K562 (cell line): ENCODE results near the gene PRMT2. TPM values are rescaled to one million over a fixed set of nuclear protein-coding genes. Genes with fewer than 3 reads are reported as not detected.

ENCODE experiments used
- RFX1 ChIP-seq: fragments of 450-650 bp; IDR thresholded peaks from 2 replicates; pipeline ENCODE4 v1.6.1; 2016; ENCODE audit warnings: mild to moderate bottlenecking, moderate library complexity
- SNIP1 ChIP-seq: fragments of 450-650 bp; IDR thresholded peaks from 2 replicates; pipeline ENCODE4 v1.7.1; 2017; ENCODE audit warnings: low read depth, mild to moderate bottlenecking
- SRF ChIP-seq, 2 experiments: fragments of 250-450, 450-650 bp in 1 of 2; sonication (Bioruptor Pico) in 1 of 2; sonication (generic) in 1 of 2; formaldehyde crosslinking; IDR thresholded peaks; 2 replicates each; pipeline versions ENCODE4 v1.5.0 to v1.5.1; 2020 to 2022; ENCODE audit warnings: mild to moderate bottlenecking in 1 of 2, missing genetic modification reagents in 1 of 2
- polyA plus RNA-seq, 8 experiments: library from polyadenylated mRNA; depleted of rRNA in 4 of 8; stranded (reverse) in 5 of 8; unstranded in 3 of 8; fragments of >200 nt; fragmentation: Nextera tagmentation in 2 of 8; fragmentation: Illumina TruSeq in 1 of 8; extraction: Ambion mirVana in 2 of 8; extraction: Trizol in 1 of 8; gene quantifications; 2 replicates each; pipeline versions ENCODE4 v1.2.1 to v1.2.3, GENCODE V29; 2011 to 2014; ENCODE audit warnings: inconsistent platforms in 1 of 8, missing spikeins in 1 of 8
- total RNA-seq, 7 experiments: library from RNA; depleted of rRNA in 6 of 7; stranded (reverse); fragments of >200 nt in 6 of 7; fragmentation: Illumina TruSeq in 2 of 7; extraction: Trizol in 2 of 7; gene quantifications; 2 replicates each; pipeline versions ENCODE4 v1.2.1 to v1.2.3, GENCODE V29; 2011 to 2021; ENCODE audit warnings: low replicate concordance in 1 of 7
- TF ChIP-seq, protein P1 (sequence below), 2 experiments: fragments of 450-650 bp in 1 of 2; sonication (generic) in 1 of 2; formaldehyde crosslinking in 1 of 2; IDR thresholded peaks; 2 replicates each; pipeline versions ENCODE4 v1.7.1 to v1.9.0; 2016 to 2022; ENCODE audit warnings: inconsistent platforms in 1 of 2, mild to moderate bottlenecking in 1 of 2, missing genetic modification reagents in 1 of 2
- TF ChIP-seq, protein P2 (sequence below): IDR thresholded peaks from 3 replicates; pipeline ENCODE4 v1.6.1; 2011; ENCODE audit warnings: borderline replicate concordance, mild to moderate bottlenecking, moderate library complexity; ENCODE audit not compliant: insufficient read length; ENCODE audit errors: extremely low read depth
- TF ChIP-seq, protein P3 (sequence below): sonication (generic); formaldehyde crosslinking; IDR thresholded peaks from 2 replicates; pipeline ENCODE4 v1.8.0; 2022; ENCODE audit warnings: mild to moderate bottlenecking, missing genetic modification reagents

The PRMT2 gene
- total and polyA plus RNA-seq, 9 of the 15 experiments (the other 6 are each of a cell fraction or from before 2014, with no cell fraction given) = 37.2 to 85.7 (median 59.3) TPM

DNA sequence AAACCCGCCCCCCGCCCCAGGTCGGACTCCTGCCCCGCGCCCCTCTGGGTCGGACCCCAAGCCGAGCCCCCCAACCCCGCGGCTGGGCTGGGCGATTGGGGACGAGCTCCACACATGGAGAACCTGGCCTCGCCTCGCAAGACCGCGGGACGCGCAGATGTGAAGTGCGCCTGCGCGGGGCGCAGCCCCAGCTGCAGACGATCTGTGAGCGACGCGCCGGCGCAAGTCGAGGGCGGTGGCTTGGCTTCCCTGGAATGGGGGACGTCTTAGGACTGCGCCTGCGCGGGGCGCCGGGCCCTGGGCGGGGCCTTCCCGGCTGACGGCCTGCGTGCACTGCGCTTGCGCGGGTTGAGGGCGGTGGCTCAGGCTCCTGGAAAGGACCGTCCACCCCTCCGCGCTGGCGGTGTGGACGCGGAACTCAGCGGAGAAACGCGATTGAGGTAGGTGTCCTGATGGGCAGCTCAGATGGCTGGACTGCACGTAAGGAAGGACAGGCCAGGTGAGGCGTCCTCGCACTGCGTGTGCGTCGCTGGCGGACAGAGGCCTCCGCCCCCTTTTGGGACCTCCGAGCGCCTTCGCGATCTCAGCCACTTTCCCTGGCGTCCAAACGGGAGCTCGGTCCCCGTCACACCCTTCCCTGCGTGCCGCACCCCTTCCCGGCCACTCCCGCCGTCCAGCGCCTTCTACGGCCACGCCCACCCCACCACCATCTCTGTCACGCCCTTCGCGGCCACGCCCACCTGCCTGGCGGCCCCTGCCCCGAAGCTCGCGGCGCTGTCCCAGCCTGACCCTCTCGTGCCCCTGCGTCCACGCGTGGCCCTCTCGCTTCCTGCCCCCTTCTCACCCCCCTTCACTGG is at the start of gene PRMT2 (continued):
- TF ChIP-seq, protein P1, sequence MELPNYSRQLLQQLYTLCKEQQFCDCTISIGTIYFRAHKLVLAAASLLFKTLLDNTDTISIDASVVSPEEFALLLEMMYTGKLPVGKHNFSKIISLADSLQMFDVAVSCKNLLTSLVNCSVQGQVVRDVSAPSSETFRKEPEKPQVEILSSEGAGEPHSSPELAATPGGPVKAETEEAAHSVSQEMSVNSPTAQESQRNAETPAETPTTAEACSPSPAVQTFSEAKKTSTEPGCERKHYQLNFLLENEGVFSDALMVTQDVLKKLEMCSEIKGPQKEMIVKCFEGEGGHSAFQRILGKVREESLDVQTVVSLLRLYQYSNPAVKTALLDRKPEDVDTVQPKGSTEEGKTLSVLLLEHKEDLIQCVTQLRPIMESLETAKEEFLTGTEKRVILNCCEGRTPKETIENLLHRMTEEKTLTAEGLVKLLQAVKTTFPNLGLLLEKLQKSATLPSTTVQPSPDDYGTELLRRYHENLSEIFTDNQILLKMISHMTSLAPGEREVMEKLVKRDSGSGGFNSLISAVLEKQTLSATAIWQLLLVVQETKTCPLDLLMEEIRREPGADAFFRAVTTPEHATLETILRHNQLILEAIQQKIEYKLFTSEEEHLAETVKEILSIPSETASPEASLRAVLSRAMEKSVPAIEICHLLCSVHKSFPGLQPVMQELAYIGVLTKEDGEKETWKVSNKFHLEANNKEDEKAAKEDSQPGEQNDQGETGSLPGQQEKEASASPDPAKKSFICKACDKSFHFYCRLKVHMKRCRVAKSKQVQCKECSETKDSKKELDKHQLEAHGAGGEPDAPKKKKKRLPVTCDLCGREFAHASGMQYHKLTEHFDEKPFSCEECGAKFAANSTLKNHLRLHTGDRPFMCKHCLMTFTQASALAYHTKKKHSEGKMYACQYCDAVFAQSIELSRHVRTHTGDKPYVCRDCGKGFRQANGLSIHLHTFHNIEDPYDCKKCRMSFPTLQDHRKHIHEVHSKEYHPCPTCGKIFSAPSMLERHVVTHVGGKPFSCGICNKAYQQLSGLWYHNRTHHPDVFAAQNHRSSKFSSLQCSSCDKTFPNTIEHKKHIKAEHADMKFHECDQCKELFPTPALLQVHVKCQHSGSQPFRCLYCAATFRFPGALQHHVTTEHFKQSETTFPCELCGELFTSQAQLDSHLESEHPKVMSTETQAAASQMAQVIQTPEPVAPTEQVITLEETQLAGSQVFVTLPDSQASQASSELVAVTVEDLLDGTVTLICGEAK (IDR thresholded peaks at IDR 0.05) = peak; percentile 4
- TF ChIP-seq, protein P1 (CRISPR knock-in tag; IDR thresholded peaks at IDR 0.05) = no peak
- TF ChIP-seq, protein P2, sequence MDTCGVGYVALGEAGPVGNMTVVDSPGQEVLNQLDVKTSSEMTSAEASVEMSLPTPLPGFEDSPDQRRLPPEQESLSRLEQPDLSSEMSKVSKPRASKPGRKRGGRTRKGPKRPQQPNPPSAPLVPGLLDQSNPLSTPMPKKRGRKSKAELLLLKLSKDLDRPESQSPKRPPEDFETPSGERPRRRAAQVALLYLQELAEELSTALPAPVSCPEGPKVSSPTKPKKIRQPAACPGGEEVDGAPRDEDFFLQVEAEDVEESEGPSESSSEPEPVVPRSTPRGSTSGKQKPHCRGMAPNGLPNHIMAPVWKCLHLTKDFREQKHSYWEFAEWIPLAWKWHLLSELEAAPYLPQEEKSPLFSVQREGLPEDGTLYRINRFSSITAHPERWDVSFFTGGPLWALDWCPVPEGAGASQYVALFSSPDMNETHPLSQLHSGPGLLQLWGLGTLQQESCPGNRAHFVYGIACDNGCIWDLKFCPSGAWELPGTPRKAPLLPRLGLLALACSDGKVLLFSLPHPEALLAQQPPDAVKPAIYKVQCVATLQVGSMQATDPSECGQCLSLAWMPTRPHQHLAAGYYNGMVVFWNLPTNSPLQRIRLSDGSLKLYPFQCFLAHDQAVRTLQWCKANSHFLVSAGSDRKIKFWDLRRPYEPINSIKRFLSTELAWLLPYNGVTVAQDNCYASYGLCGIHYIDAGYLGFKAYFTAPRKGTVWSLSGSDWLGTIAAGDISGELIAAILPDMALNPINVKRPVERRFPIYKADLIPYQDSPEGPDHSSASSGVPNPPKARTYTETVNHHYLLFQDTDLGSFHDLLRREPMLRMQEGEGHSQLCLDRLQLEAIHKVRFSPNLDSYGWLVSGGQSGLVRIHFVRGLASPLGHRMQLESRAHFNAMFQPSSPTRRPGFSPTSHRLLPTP = no peak
- TF ChIP-seq SNIP1 (no peak), RFX1 (no peak), SRF (CRISPR knock-in tag; IDR thresholded peaks at IDR 0.05) (peak in 1 of 2 experiments; percentile 84; a peak in 2 of 4 replicates)
- TF ChIP-seq, protein P3, sequence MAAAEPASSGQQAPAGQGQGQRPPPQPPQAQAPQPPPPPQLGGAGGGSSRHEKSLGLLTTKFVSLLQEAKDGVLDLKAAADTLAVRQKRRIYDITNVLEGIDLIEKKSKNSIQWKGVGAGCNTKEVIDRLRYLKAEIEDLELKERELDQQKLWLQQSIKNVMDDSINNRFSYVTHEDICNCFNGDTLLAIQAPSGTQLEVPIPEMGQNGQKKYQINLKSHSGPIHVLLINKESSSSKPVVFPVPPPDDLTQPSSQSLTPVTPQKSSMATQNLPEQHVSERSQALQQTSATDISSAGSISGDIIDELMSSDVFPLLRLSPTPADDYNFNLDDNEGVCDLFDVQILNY = peak; percentile 53; the same call in 1 of the 2 replicates
